ENCODE results near the gene GRIK1.

GRIK1 gene

GRCh38 chr21:29499734-29500343, 440.0 kb downstream of the GRIK1 start:
- DNase-seq = peak; percentile 70
- in situ Hi-C loops (cut with HindIII; ENCODE audit: low pct_ligation_motif_present, low pct_unique_long_range_greater_than_20kb, low sequenced_read_pairs) = no loop called here

- no peak for DNase-seq
- in situ Hi-C loops (cut with HindIII; ENCODE audit: low pct_ligation_motif_present, low pct_unique_long_range_greater_than_20kb, low sequenced_read_pairs) = no loop called here
These were observed 440.6 kb downstream of the GRIK1 start for GRCh38 chr21:29499229-29499628.

- in situ Hi-C loops (cut with HindIII; ENCODE audit: low pct_ligation_motif_present, low pct_unique_long_range_greater_than_20kb, low sequenced_read_pairs) = no loop called here
- no peak for DNase-seq
These were observed 443.5 kb downstream of the GRIK1 start for GRCh38 chr21:29496337-29496736.

GRCh38 chr21:29490016-29490415, 449.8 kb downstream of the GRIK1 start:
- in situ Hi-C loops (cut with HindIII; ENCODE audit: low pct_ligation_motif_present, low pct_unique_long_range_greater_than_20kb, low sequenced_read_pairs) = no loop called here
- DNase-seq = no peak

GRCh38 chr21:29487154-29487553, 452.6 kb downstream of the GRIK1 start:
- no peak for DNase-seq
- in situ Hi-C loops (cut with HindIII; ENCODE audit: low pct_ligation_motif_present, low pct_unique_long_range_greater_than_20kb, low sequenced_read_pairs) = no loop called here

Data from ACHN (cell line).